Ascending aorta (tissue), 2 donors: Measurements from ENCODE around the gene BICRAL. TPM values are rescaled to one million over a fixed set of nuclear protein-coding genes. Genes with fewer than 3 reads are reported as not detected.
"Not testable (repeated sequence)": the region's sequence is repeated elsewhere in the genome, so short reads cannot be mapped to it uniquely, and the experiment has no call there.

Source experiments
- DNase-seq, 2 donors: peaks; one replicate each; pipeline ENCODE4 v3.0.0-alpha.2; 2019; ENCODE audit warnings: low spot score in 2 of 2
- H3K27ac ChIP-seq, 2 donors: fragments of 200-600 bp; sonication (generic); one replicate each; pipeline ENCODE4 v1.5.1; 2016 to 2017; ENCODE audit warnings: mild to moderate bottlenecking in 1 of 2
- H3K27me3 ChIP-seq: fragments of 200-600 bp; sonication (generic); one replicate; pipeline ENCODE4 v1.5.1; 2017
- H3K36me3 ChIP-seq, 2 donors: fragments of 200-600 bp; sonication (generic); one replicate each; pipeline ENCODE4 v1.5.1; 2016
- H3K4me1 ChIP-seq, 2 donors: fragments of 200-600 bp; sonication (generic); one replicate each; pipeline ENCODE4 v1.5.1; 2016 to 2017; ENCODE audit warnings: mild to moderate bottlenecking in 1 of 2
- H3K4me3 ChIP-seq, 2 donors: fragments of 200-600 bp; sonication (generic); one replicate each; pipeline ENCODE4 v1.5.1; 2016 to 2017; ENCODE audit warnings: mild to moderate bottlenecking in 1 of 2
- H3K9me3 ChIP-seq, 2 donors: fragments of 200-600 bp; sonication (generic); one replicate each; pipeline ENCODE4 v1.5.1; 2016
- CTCF ChIP-seq, 3 experiments: fragments of 200-600 bp in 2 of 3; fragments of 450-650 bp in 1 of 3; sonication (generic) in 2 of 3; IDR thresholded peaks; one replicate each; pipeline ENCODE4 v1.5.1; 2016 to 2019; ENCODE audit warnings: antibody characterized with exemption in 3 of 3, mild to moderate bottlenecking in 1 of 3, moderate library complexity in 1 of 3
- intact Hi-C: fragments of 100-400 bp; cut with DNase I; formaldehyde crosslinking; loops from one replicate; pipeline ENCODE4 v1.15.1; 2023
- total RNA-seq: library from RNA; depleted of rRNA; stranded (reverse); fragments of >200 nt; gene quantifications from one replicate; pipeline ENCODE4 v1.1.0, GENCODE V29; 2016

The BICRAL gene
- total RNA-seq, 1 donor from 2014 or later: 9.7 TPM

- peak in 1 of 2 donors; percentile 3 for DNase-seq
- Histone ChIP-seq H3K4me3 (no peak overlapping the region), H3K9me3 (no peaks in the 10 kb centered on the region), H3K4me1 (peaks cover 0 to 4% of the 10 kb centered on the region in 2 donors), H3K27ac (peak overlapping the region; percentile 49 to 58), H3K36me3 (no peaks in the 10 kb centered on the region), H3K27me3 (no peaks in the 10 kb centered on the region)
- intact Hi-C loops: no loop called here
- TF ChIP-seq CTCF (IDR thresholded peaks at IDR 0.05): no peak
Observed at GRCh38 chr6:42808492-42809483, 26.9 kb downstream of the BICRAL start.

DNA sequence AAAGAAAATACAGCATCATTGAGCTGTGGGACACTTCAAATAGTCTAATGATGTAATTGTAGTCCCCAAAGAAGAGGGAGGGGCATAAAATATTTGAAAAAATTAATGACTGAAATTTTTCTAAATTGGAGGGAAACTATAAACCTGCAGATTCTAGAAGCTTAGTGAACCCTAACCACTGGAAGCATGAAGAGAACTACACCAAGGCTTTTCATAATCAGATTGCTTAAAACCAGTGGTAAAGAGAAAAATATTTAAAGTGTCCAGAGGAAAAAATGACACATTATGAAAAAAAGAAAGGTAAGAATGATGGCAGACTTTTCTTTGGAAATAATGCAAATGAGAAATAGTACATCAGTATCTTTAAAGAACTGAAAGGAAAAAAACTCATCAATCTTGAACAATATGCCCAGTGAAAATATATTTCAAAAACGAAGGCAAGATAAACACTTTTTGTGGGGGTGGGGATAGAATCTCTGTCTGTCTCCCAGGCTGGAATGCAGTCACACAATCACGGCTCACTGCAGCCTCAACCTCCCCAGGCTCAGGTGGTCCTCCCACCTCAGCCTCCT, 31.3 kb downstream of the BICRAL start:
- Histone ChIP-seq H3K9me3 (no peaks in the 10 kb centered on the region), H3K4me3 (no peak overlapping the region), H3K27me3 (no peaks in the 10 kb centered on the region), H3K27ac (no peak overlapping the region), H3K4me1 (peaks cover 0 to 4% of the 10 kb centered on the region in 2 donors), H3K36me3 (no peaks in the 10 kb centered on the region)
- intact Hi-C loops: no loop called here
- no peak for TF ChIP-seq CTCF (IDR thresholded peaks at IDR 0.05)
- no peak for DNase-seq

DNA sequence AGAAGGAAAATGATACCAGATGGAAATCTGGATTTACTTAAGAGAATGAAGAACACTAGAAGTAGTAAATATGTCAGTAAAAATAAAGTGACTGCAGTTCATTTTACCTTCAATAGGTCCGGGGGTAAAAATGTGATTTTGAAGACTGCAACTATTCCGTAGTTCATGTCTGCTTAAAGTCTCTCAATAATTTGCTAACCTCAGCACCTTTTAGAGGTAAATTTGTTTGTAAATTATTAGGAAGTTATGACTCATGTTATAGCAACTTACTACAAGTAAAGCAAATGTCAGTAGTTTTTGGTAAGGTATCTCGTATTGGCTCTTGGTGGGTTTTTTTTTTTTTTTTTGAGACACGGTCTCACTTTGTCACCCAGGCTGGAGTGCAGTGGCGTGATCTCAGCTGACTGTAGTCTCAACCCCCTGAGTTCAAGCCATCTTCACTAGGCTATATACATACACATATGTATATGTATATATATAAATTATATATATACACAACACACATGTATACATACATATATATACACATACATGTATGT, 32.1 kb downstream of the BICRAL start:
- intact Hi-C loops: no loop called here
- Histone ChIP-seq H3K36me3 (no peaks in the 10 kb centered on the region), H3K27me3 (no peaks in the 10 kb centered on the region), H3K4me3 (no peak overlapping the region), H3K4me1 (no peaks in the 10 kb centered on the region), H3K9me3 (no peaks in the 10 kb centered on the region), H3K27ac (no peak overlapping the region)
- DNase-seq: no peak
- TF ChIP-seq CTCF (IDR thresholded peaks at IDR 0.05): no peak

DNA sequence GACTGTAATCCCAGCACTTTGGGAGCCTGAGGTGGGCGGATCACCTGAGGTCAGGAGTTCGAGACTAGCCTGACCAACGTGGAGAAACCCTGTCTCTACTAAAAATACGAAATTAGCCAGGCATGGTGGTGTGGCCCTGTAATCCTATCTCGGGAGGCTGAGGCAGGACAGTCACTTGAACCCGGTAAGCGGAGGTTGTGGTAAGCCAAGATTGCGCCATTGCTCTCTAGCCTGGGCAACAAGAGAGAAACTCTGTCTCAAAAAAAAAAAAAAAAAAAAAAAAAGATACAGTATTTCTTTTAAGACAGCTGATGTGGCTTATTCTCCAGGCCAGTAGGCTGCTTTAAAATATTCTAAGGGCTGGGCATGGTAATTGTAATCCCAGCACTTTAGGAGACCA, 33.9 kb downstream of the BICRAL start:
- not testable (repeated sequence) for H3K27me3 ChIP-seq, DNase-seq, H3K4me1 ChIP-seq, H3K4me3 ChIP-seq, H3K36me3 ChIP-seq, H3K9me3 ChIP-seq, H3K27ac ChIP-seq
- intact Hi-C loops: loop anchor here (5.0 kb wide), 1 partner anchor 33 kb away; the partner anchor contains the start of gene BICRAL

- Histone ChIP-seq H3K9me3 (no peaks in the 10 kb centered on the region), H3K27ac (no peak overlapping the region), H3K4me1 (peaks cover 0 to 15% of the 10 kb centered on the region in 2 donors), H3K36me3 (peaks cover 2 to 3% of the 10 kb centered on the region in 2 donors), H3K27me3 (no peaks in the 10 kb centered on the region), H3K4me3 (no peak overlapping the region)
- intact Hi-C loops: loop anchor here (5.0 kb wide), 1 partner anchor 36 kb away; the partner anchor contains the start of gene BICRAL
- no peak for TF ChIP-seq CTCF (IDR thresholded peaks at IDR 0.05)
- DNase-seq: no peak
Observed at GRCh38 chr6:42817907-42818306, 36.1 kb downstream of the BICRAL start.

DNA sequence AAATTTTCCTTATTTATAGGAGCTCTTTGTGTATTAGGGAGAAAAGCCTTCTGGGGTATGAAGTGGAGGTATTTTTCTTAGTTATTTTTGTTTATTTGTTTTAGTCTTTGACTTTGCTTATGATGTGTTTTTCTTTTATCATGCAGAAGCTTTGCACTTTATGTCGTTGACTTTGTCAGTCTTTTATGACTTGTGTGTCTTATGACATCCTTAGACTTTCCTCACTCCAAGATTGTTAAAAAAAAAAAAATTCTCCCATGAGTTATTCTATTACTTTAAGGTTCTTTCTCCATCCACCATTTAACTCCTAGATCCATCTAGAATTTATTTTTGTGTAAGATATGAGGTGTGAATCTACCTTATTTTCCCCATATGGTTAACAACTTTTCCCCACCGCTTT, 36.6 kb downstream of the BICRAL start:
- H3K27ac ChIP-seq: no peak overlapping the region
- H3K4me1 ChIP-seq: peaks cover 0 to 15% of the 10 kb centered on the region in 2 donors
- no peak overlapping the region for H3K4me3 ChIP-seq
- no peak for TF ChIP-seq CTCF (IDR thresholded peaks at IDR 0.05)
- peaks cover 6 to 7% of the 10 kb centered on the region in 2 donors for H3K36me3 ChIP-seq
- intact Hi-C loops: loop anchor here (5.0 kb wide), 1 partner anchor 36 kb away; the partner anchor contains the start of gene BICRAL
- no peak for DNase-seq
- no peaks in the 10 kb centered on the region for H3K9me3 ChIP-seq
- no peaks in the 10 kb centered on the region for H3K27me3 ChIP-seq
